ENCODE results near the gene ARHGEF19.

ARHGEF19 gene

GRCh38 chr1:16184557-16185303, 27.7 kb downstream of the ARHGEF19 start:
- in situ Hi-C loops (cut with MboI; ENCODE audit: low sequenced_read_pairs), result loop anchor here (5.0 kb wide), 1 partner anchor 102 kb away; no protein-coding TSS in a partner anchor

- in situ Hi-C loops (cut with MboI; ENCODE audit: low sequenced_read_pairs), result no loop called here
These were observed 28.5 kb downstream of the ARHGEF19 start for GRCh38 chr1:16183765-16184556.

- in situ Hi-C loops (cut with MboI; ENCODE audit: low sequenced_read_pairs), result no loop called here
These were observed 29.3 kb downstream of the ARHGEF19 start for GRCh38 chr1:16183179-16183578.

- in situ Hi-C loops (cut with MboI; ENCODE audit: low sequenced_read_pairs), result no loop called here
These were observed 30.3 kb downstream of the ARHGEF19 start for GRCh38 chr1:16181887-16182719.

- in situ Hi-C loops (cut with MboI; ENCODE audit: low sequenced_read_pairs), result no loop called here
These were observed 32.1 kb downstream of the ARHGEF19 start for GRCh38 chr1:16180291-16180824.

- in situ Hi-C loops (cut with MboI; ENCODE audit: low sequenced_read_pairs), result no loop called here
These were observed 33.6 kb downstream of the ARHGEF19 start for GRCh38 chr1:16178596-16179497.

- in situ Hi-C loops (cut with MboI; ENCODE audit: low sequenced_read_pairs), result no loop called here
These were observed 35.1 kb downstream of the ARHGEF19 start for GRCh38 chr1:16177306-16177705.

- in situ Hi-C loops (cut with MboI; ENCODE audit: low sequenced_read_pairs), result no loop called here
These were observed 35.8 kb downstream of the ARHGEF19 start for GRCh38 chr1:16176653-16177052.

GRCh38 chr1:16175610-16176553, 36.6 kb downstream of the ARHGEF19 start:
- in situ Hi-C loops (cut with MboI; ENCODE audit: low sequenced_read_pairs), result no loop called here

- in situ Hi-C loops (cut with MboI; ENCODE audit: low sequenced_read_pairs), result no loop called here
These were observed 37.4 kb downstream of the ARHGEF19 start for GRCh38 chr1:16174886-16175598.

- in situ Hi-C loops (cut with MboI; ENCODE audit: low sequenced_read_pairs), result no loop called here
These were observed 38.1 kb downstream of the ARHGEF19 start for GRCh38 chr1:16174261-16174868.

GRCh38 chr1:16173447-16174260, 38.8 kb downstream of the ARHGEF19 start:
- in situ Hi-C loops (cut with MboI; ENCODE audit: low sequenced_read_pairs), result no loop called here

GRCh38 chr1:16172964-16173446, 39.4 kb downstream of the ARHGEF19 start:
- in situ Hi-C loops (cut with MboI; ENCODE audit: low sequenced_read_pairs), result no loop called here

- in situ Hi-C loops (cut with MboI; ENCODE audit: low sequenced_read_pairs), result no loop called here
These were observed 40.1 kb downstream of the ARHGEF19 start for GRCh38 chr1:16172218-16172830.

- in situ Hi-C loops (cut with MboI; ENCODE audit: low sequenced_read_pairs), result no loop called here
These were observed 40.9 kb downstream of the ARHGEF19 start for GRCh38 chr1:16171314-16172151.

Data from HL-60/S4 treated with retinoic acid at 250 ng/mL for 4 days and 3 days (cell line).